GM12873 (cell line): ENCODE data around the gene ZDHHC12.

Source experiments
- TF ChIP-seq, protein P1 (sequence below): IDR thresholded peaks from 2 replicates; pipeline ENCODE4 v1.5.1; 2012; ENCODE audit warnings: low read depth, mild to moderate bottlenecking, moderate library complexity, low read length, control low read depth; ENCODE audit not compliant: insufficient read depth; ENCODE audit errors: missing control alignments

The ZDHHC12 gene

GRCh38 chr9:128765499-128765898 is 41.6 kb upstream of the ZDHHC12 start:
- TF ChIP-seq, protein P1, sequence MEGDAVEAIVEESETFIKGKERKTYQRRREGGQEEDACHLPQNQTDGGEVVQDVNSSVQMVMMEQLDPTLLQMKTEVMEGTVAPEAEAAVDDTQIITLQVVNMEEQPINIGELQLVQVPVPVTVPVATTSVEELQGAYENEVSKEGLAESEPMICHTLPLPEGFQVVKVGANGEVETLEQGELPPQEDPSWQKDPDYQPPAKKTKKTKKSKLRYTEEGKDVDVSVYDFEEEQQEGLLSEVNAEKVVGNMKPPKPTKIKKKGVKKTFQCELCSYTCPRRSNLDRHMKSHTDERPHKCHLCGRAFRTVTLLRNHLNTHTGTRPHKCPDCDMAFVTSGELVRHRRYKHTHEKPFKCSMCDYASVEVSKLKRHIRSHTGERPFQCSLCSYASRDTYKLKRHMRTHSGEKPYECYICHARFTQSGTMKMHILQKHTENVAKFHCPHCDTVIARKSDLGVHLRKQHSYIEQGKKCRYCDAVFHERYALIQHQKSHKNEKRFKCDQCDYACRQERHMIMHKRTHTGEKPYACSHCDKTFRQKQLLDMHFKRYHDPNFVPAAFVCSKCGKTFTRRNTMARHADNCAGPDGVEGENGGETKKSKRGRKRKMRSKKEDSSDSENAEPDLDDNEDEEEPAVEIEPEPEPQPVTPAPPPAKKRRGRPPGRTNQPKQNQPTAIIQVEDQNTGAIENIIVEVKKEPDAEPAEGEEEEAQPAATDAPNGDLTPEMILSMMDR: no peak

GRCh38 chr9:128764361-128764760 is 40.4 kb upstream of the ZDHHC12 start:
- TF ChIP-seq, protein P1: no peak

DNA sequence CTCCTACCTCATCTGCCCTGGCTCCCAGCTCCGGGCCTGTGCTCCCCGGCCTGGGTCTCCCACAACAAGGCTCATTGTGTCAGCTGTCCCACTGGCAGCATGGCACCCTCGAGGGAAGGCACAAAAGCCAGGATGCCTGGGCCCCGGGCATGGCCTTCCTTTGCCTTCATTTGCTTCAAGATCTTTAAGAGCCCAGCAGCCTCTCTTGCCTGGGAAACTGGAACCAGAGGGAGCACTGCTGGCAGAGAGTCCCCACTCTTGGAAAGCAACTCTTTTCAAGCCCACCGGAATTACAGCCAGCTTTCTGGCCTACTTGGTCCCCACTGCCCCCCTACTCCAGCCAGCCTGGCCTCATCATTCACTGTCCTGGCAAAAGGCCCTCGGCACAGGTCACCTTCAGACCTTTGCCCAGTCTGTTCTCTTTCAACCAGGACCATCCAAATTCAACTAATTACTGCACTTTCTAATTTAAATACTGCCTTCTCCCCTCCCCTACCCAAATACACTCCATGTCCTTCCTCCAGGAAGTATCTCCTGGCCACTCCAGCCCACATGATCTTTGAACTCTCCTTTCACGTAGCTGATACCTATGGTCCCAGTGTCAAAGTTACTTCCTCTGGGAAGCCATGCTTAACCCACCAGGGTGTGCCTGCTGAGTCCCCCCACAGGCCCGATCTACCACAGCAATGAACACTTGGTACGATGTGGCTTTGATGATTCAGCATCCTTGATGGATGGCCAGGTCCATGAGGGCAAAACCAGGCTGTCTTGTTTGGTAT is 38.9 kb upstream of the ZDHHC12 start:
- TF ChIP-seq, protein P1: no peak

- TF ChIP-seq, protein P1: no peak
Measured at GRCh38 chr9:128757602-128758001, 33.7 kb upstream of the ZDHHC12 start.

GRCh38 chr9:128753627-128754026 is 29.7 kb upstream of the ZDHHC12 start:
- TF ChIP-seq, protein P1: no peak

DNA sequence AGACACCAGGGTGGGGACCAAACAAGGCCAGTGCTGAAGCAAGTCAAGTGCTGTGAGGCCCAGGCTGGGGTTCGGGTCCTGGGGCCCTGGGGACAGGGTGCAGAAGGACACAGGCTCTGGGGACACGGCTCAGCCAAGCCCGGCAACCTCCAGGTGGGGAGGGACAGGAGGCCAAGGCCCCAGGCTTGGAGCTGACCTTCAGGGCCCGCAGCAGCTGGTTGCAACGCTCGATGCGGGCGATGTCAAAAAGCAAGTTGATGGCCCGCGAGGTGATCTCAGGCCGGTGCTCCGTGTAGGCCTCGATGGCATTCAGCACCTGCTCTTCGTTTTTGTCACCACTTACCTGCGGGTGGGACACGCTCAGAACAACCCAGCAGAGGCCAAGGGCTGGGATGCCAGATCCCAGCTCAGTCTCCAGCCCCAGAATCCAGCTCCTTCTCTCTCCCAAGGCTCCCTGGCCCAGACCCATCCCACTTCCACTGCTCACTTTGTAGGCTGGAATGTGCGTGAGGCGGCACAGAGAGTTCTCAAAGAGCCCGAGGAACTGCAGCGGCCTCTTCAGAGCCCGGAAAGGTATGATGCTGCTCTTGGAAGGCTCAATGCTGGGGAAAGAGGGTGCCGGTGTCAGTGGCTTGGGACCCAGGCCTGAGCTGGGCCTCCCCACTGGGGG is 27.1 kb upstream of the ZDHHC12 start:
- TF ChIP-seq, protein P1: no peak

- TF ChIP-seq, protein P1: no peak
Measured at GRCh38 chr9:128747241-128747640, 23.3 kb upstream of the ZDHHC12 start.
